Measurements from ENCODE around the gene PRPF39. TPM values are rescaled to one million over a fixed set of nuclear protein-coding genes. Genes with fewer than 3 reads are reported as not detected.

Gene PRPF39, protein sequence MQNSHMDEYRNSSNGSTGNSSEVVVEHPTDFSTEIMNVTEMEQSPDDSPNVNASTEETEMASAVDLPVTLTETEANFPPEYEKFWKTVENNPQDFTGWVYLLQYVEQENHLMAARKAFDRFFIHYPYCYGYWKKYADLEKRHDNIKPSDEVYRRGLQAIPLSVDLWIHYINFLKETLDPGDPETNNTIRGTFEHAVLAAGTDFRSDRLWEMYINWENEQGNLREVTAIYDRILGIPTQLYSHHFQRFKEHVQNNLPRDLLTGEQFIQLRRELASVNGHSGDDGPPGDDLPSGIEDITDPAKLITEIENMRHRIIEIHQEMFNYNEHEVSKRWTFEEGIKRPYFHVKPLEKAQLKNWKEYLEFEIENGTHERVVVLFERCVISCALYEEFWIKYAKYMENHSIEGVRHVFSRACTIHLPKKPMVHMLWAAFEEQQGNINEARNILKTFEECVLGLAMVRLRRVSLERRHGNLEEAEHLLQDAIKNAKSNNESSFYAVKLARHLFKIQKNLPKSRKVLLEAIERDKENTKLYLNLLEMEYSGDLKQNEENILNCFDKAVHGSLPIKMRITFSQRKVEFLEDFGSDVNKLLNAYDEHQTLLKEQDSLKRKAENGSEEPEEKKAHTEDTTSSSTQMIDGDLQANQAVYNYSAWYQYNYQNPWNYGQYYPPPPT
- 10 to 100 TPM; 24.9 to 50.5 (median 41.1) TPM for total RNA-seq
- polyA plus RNA-seq, result 10 to 100 TPM; 20.9 to 23.1 TPM
- long read RNA-seq, donor 1, transcript PRPF39-201 (14 exons, 2,868 nt), result major isoform, 15 of 126 reads
- long read RNA-seq, donor 1, partial matches to known transcripts, result 71 of 126 reads
- long read RNA-seq, donor 1, other reads (novel, unspliced or antisense), result 39 of 126 reads
- long read RNA-seq, donor 2, transcript PRPF39-201 (14 exons, 2,868 nt), result major isoform, 10 of 590 reads
- long read RNA-seq, donor 2, partial matches to known transcripts, result 327 of 590 reads
- long read RNA-seq, donor 2, other reads (novel, unspliced or antisense), result 252 of 590 reads
- long read RNA-seq, donor 3, transcript PRPF39-201 (14 exons, 2,868 nt), result major isoform, 12 of 40 reads
- long read RNA-seq, donor 3, partial matches to known transcripts, result 3 of 40 reads
- long read RNA-seq, donor 3, other reads (novel, unspliced or antisense), result 23 of 40 reads

DNA sequence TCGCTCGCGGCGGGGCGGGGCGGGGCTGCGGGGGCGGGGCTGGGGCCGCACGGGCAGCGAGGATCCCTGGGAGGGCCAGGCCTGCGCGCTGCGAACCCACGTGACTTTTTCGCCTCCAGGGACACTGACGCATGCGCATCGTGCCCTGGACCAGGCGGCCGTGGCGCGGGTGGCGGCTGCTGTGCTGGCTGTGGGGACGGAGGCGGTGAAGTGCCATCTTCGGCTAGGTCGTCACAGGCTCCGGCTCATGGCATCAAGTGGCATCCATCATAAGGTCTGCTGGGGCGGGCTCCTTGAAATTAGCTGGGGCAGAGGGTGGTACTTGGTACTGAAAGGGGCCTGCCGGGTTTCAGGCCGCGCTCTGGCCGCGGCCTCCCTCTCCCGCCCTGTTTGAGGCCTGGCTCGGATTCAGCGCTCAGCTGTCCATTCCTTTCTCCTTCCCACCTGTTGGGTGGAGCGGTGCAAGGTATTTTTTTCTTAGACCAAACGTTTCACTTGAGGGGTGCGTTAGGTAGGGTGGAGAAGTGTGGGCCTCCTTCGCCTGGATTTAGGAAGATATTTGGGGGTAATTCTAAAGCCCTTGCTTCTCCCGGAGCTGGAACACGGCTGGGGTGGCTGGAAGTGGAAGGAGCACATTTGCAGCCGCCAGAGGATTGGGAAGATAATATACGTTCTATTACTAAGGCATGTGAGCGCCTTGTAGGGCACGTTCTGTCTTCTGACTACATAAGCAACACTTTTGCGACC lies at the start of gene PRPF39:
PRPF39 (plus strand) TSS at position 141 of the 747 bp plus-strand sequence. CDS start 11,124 bp downstream, outside the sequence.
- intact Hi-C loops (cut with DNase I), result loop anchor here in 1 of 4 donors (2.0 kb wide), 1 partner anchor 121 kb away; the partner anchor contains the start of gene TOGARAM1

DNA sequence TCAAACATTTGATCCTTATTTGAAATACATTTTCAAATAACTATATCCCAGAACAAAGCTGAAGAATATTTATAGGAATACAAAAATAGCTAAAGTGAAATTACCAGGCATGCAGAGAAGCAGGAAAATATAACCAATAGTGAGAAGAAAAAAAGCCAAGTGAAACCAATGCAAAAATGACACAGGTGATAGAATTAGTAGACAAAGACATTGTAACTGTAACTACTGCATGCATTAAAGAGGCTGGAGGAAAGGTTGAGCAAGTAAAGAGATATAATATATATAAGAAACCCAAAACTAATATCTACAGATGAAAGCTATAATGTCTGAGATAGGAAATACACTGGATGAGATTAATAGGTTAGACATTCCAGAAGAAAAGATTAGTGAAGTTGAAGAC lies 49.2 kb upstream of the PRPF39 start:
- Histone ChIP-seq H3K4me1 (ENCODE audit: insufficient read depth) (no peaks in the 10 kb centered on the region), H3K27ac (no peak overlapping the region), H3K36me3 (no peaks in the 10 kb centered on the region), H3K27me3 (no peaks in the 10 kb centered on the region), H3K4me3 (no peak overlapping the region), H3K9me3 (peaks cover 0 to 5% of the 10 kb centered on the region in 2 donors)
- TF ChIP-seq, protein P1, sequence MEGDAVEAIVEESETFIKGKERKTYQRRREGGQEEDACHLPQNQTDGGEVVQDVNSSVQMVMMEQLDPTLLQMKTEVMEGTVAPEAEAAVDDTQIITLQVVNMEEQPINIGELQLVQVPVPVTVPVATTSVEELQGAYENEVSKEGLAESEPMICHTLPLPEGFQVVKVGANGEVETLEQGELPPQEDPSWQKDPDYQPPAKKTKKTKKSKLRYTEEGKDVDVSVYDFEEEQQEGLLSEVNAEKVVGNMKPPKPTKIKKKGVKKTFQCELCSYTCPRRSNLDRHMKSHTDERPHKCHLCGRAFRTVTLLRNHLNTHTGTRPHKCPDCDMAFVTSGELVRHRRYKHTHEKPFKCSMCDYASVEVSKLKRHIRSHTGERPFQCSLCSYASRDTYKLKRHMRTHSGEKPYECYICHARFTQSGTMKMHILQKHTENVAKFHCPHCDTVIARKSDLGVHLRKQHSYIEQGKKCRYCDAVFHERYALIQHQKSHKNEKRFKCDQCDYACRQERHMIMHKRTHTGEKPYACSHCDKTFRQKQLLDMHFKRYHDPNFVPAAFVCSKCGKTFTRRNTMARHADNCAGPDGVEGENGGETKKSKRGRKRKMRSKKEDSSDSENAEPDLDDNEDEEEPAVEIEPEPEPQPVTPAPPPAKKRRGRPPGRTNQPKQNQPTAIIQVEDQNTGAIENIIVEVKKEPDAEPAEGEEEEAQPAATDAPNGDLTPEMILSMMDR (IDR thresholded peaks at IDR 0.05), result no peak
- TF ChIP-seq EP300 (IDR thresholded peaks at IDR 0.05) (no peak), POLR2A (IDR thresholded peaks at IDR 0.05) (no peak)
- no peak for DNase-seq
- intact Hi-C loops (cut with DNase I), result no loop called here

More for the DNA sequence above, at the start of gene PRPF39:
- peak within 1 kb of the TSS; percentile 72 for H3K4me3 ChIP-seq
- WGBS, 3 donors, result 0 to 1% (median 1%) methylated on average over 44 to 49 of the region's 49 CpGs
- H3K27ac ChIP-seq, result peak within 1 kb of the TSS; percentile 41 to 59
- H3K36me3 ChIP-seq, result no peaks in the 10 kb centered on the region
- H3K27me3 ChIP-seq, result no peaks in the 10 kb centered on the region
- TF ChIP-seq, protein P1 (IDR thresholded peaks at IDR 0.05), result no peak
- peak; percentile 86 for TF ChIP-seq POLR2A (IDR thresholded peaks at IDR 0.05)
- H3K9me3 ChIP-seq, result no peaks in the 10 kb centered on the region
- peaks cover 3% of the 10 kb centered on the region for H3K4me1 ChIP-seq (ENCODE audit: insufficient read depth)
- peak; percentile 92 to 95 (median 94) for DNase-seq

DNA sequence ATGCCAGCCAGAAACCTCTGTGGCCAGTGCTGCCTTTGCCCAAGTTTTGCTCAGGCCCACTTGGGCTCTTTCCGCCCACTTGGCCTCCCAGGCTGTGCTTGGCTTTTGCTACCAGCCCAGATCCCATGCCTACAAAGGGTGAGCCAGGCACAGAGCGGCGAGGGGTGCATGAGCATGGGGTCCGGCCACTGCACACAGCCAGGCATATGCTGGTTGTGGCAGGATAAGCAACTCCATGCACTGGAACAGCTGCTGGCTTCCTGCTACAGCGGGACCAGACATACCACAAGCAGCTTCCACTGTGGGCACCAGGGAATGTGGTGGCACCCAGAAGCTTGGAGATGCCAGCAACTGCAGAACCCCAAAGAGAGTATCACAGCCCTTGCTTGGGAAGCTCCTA lies 45.7 kb upstream of the PRPF39 start:
- no peak overlapping the region for H3K27ac ChIP-seq
- DNase-seq, result no peak
- TF ChIP-seq, protein P1 (IDR thresholded peaks at IDR 0.05), result no peak
- TF ChIP-seq POLR2A (IDR thresholded peaks at IDR 0.05) (no peak), EP300 (IDR thresholded peaks at IDR 0.05) (no peak)
- 87 to 100% (median 97%) methylated on average over 5 of the region's 5 CpGs for WGBS, 3 donors
- intact Hi-C loops (cut with DNase I), result no loop called here
- H3K4me1 ChIP-seq (ENCODE audit: insufficient read depth), result no peaks in the 10 kb centered on the region
- no peaks in the 10 kb centered on the region for H3K27me3 ChIP-seq
- no peak overlapping the region for H3K4me3 ChIP-seq
- peaks cover 0 to 5% of the 10 kb centered on the region in 2 donors for H3K9me3 ChIP-seq
- H3K36me3 ChIP-seq, result no peaks in the 10 kb centered on the region

Data from ovary (tissue), 10 donors.